Breast epithelium (tissue), 3 donors: ENCODE results near the gene PP2D1.

ENCODE experiments used
- POLR2A ChIP-seq: fragments of 450-650 bp; IDR thresholded peaks from one replicate; pipeline ENCODE4 v1.6.1; 2016; ENCODE audit warnings: antibody characterized with exemption, mild to moderate bottlenecking, moderate library complexity
- TF ChIP-seq, protein P1 (sequence below), 3 donors: fragments of 450-650 bp; IDR thresholded peaks; one replicate each; pipeline ENCODE4 v1.5.1; 2016 to 2017; ENCODE audit warnings: antibody characterized with exemption in 3 of 3, mild to moderate bottlenecking in 3 of 3, moderate library complexity in 3 of 3

DNA sequence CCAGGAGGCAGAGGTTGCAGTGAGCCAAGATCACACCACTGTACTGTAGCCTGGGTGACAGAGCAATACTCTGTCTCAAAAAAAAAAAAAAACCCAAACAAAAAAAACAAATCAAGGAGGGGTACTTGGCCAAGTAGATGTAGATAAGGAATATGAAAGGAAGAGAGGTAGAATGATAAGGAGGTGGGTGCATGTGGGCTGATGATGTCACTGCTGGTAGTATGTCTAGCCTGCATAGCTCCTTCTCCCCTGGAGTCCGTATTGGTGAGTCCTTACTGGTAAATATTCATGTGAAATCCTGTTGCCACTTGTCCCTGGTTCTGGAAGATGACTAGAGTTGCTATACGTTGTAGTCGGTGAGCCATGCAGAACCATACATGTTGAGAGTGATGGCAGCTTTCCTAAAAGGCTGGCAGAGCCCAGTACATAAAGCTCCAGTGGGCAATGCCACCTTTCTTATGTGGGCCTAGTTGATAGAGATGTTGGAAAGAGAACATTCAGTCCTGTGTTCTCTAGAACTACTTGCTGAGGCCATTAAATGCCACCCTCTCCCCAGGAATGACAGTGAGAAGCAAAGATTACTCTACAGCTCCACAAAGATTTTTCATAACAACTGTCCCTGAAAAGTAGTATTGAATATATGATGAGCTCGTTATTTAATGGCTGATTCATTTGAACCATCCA lies 39.2 kb upstream of the PP2D1 start:
- no peak for TF ChIP-seq POLR2A
- TF ChIP-seq, protein P1, sequence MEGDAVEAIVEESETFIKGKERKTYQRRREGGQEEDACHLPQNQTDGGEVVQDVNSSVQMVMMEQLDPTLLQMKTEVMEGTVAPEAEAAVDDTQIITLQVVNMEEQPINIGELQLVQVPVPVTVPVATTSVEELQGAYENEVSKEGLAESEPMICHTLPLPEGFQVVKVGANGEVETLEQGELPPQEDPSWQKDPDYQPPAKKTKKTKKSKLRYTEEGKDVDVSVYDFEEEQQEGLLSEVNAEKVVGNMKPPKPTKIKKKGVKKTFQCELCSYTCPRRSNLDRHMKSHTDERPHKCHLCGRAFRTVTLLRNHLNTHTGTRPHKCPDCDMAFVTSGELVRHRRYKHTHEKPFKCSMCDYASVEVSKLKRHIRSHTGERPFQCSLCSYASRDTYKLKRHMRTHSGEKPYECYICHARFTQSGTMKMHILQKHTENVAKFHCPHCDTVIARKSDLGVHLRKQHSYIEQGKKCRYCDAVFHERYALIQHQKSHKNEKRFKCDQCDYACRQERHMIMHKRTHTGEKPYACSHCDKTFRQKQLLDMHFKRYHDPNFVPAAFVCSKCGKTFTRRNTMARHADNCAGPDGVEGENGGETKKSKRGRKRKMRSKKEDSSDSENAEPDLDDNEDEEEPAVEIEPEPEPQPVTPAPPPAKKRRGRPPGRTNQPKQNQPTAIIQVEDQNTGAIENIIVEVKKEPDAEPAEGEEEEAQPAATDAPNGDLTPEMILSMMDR (IDR thresholded peaks at IDR 0.05) = no peak
